Mucosa of descending colon (tissue), 3 donors: ENCODE results near the gene MAP7. TPM values are rescaled to one million over a fixed set of nuclear protein-coding genes. Genes with fewer than 3 reads are reported as not detected.

Experiments
- ATAC-seq: fragments of 200-7000 bp; cut with Tn5 transposase; one replicate; pipeline ENCODE4 v1.9.1; 2020; ENCODE audit warnings: mild to moderate bottlenecking, moderate library complexity
- DNase-seq, 3 donors: peaks; one replicate each; pipeline ENCODE4 v3.0.0-alpha.2; 2020
- H3K36me3 ChIP-seq: fragments of 200-600 bp; one replicate; pipeline ENCODE4 v1.8.0; 2021; ENCODE audit warnings: low read depth, mild to moderate bottlenecking
- H3K4me1 ChIP-seq: fragments of 200-600 bp; one replicate; pipeline ENCODE4 v1.8.0; 2021; ENCODE audit warnings: low read depth, mild to moderate bottlenecking
- H3K4me3 ChIP-seq: fragments of 200-600 bp; one replicate; pipeline ENCODE4 v1.8.0; 2021; ENCODE audit warnings: mild to moderate bottlenecking
- H3K9me3 ChIP-seq: fragments of 200-600 bp; one replicate; pipeline ENCODE4 v1.8.0; 2021; ENCODE audit warnings: mild to moderate bottlenecking
- intact Hi-C, 2 donors: fragments of 100-400 bp; cut with DNase I in 1 of 2; cut with micrococcal nuclease in 1 of 2; formaldehyde crosslinking; loops; one replicate each; pipeline versions ENCODE4 v1.11.0 to v1.11.1; 2022; cut with DNase I, micrococcal nuclease
- total RNA-seq, 3 donors: library from RNA; stranded (reverse); fragmentation: NEBNext Ultra II Directional in 2 of 3; extraction: Animal tissue kit (Norgen Biotek cat#: 25700) in 2 of 3; gene quantifications; one replicate each; pipeline versions ENCODE4 v1.2.1 to v1.2.4, GENCODE V29; 2021 to 2023
- TF ChIP-seq, protein P1 (sequence below): fragments of 200-600 bp; IDR thresholded peaks from one replicate; pipeline ENCODE4 v1.8.0; 2022; ENCODE audit warnings: antibody characterized with exemption, mild to moderate bottlenecking
- donor health status: DM: no; HTN: no; CAD: no; lungs with moderate emphysema.
- donor health status: DM: no; HTN: no; CAD: no.
- donor health status: DM: no; HTN: yes; CAD: no.

The MAP7 gene
- total RNA-seq, 3 donors from 2014 or later: 28.4 to 80.5 (median 68.6) TPM

DNA sequence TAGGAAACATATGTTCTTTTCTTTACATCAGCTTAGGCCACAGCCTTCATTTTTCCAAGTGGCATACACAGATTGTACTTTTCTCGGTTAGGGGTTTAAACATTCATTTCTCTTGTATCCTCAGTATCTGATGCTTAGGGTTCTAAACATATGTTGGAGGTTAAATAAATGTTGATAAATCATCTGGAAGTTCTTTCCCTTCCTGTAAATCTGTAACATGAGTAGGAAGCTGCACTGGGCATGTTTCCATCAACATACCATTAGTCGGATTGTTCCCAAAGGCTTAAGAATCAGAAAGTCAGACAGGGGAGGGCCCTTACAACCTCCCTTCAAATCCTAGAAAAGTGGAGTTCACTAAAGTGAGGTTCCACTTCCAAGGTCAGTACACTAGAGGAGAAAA lies 205.8 kb downstream of the MAP7 start:
- intact Hi-C loops: no loop called here
- TF ChIP-seq, protein P1, sequence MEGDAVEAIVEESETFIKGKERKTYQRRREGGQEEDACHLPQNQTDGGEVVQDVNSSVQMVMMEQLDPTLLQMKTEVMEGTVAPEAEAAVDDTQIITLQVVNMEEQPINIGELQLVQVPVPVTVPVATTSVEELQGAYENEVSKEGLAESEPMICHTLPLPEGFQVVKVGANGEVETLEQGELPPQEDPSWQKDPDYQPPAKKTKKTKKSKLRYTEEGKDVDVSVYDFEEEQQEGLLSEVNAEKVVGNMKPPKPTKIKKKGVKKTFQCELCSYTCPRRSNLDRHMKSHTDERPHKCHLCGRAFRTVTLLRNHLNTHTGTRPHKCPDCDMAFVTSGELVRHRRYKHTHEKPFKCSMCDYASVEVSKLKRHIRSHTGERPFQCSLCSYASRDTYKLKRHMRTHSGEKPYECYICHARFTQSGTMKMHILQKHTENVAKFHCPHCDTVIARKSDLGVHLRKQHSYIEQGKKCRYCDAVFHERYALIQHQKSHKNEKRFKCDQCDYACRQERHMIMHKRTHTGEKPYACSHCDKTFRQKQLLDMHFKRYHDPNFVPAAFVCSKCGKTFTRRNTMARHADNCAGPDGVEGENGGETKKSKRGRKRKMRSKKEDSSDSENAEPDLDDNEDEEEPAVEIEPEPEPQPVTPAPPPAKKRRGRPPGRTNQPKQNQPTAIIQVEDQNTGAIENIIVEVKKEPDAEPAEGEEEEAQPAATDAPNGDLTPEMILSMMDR: no peak
- no peaks in the 10 kb centered on the region for H3K4me1 ChIP-seq
- no peak for DNase-seq
- H3K9me3 ChIP-seq: no peaks in the 10 kb centered on the region
- H3K36me3 ChIP-seq: no peaks in the 10 kb centered on the region
- no peak for ATAC-seq
- no peak overlapping the region for H3K4me3 ChIP-seq

DNA sequence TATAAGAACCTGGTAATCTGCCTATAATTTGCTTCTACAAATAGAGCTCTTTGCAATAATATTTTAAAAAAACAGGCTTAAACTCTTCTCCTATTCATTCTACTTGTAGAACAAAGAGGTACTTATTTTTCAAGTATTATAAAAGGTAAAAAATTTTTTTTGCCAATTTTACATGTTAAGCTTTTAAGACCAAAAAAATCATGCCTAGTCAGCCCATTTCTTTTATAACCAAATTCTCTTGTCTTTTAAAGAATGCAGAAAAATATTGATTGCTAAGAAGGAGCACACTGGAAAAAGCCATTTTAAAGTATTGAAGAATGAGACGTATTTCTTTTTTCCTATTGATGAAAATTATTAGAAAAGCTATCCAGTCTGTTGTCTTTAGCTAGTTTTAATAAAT lies 206.5 kb downstream of the MAP7 start:
- H3K4me3 ChIP-seq: no peak overlapping the region
- no peaks in the 10 kb centered on the region for H3K36me3 ChIP-seq
- no peak for DNase-seq
- TF ChIP-seq, protein P1: no peak
- H3K9me3 ChIP-seq: no peaks in the 10 kb centered on the region
- H3K4me1 ChIP-seq: no peaks in the 10 kb centered on the region
- ATAC-seq: no peak
- intact Hi-C loops: no loop called here

DNA sequence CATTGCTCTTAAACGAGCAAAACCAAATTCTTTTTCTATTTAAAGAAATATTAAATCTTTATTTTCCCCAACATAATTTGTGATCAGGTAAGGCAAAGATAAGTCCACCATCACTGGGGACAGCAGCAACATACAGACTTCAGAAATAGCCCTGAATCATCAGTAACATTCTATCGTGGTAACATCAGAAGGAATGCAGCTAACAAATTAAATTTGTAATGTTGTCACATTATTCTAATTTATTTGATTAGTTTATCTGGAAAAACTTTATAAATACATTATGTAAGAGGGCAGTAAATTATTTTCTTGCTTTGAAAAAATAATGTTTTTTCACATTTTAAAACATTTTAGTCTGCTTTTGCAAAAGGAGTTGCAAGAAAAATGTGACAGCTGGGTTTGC lies 206.9 kb downstream of the MAP7 start:
- Histone ChIP-seq H3K36me3 (no peaks in the 10 kb centered on the region), H3K4me1 (no peaks in the 10 kb centered on the region), H3K9me3 (no peaks in the 10 kb centered on the region), H3K4me3 (no peak overlapping the region)
- no peak for DNase-seq
- intact Hi-C loops: no loop called here
- TF ChIP-seq, protein P1: no peak
- ATAC-seq: no peak

DNA sequence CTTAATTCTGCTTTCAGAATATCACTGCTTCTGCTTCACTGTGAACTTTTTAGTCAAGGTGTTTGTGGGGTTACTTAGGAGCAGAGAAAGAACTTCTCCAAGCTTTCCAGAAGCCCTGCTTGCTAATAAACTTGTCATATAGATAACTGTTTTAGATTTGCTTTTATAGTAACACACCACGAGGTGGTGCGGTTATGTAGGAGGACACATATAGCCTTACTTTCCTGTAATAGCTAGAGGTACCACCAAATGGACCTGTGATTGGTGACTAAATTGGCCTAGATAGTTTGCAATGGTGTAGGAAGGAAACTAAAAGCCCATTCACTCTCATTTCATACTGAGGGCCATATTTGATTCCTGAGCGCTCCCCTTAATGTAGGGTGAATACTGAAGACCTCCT lies 208.3 kb downstream of the MAP7 start:
- peak in 1 of 3 donors; percentile 9 for DNase-seq
- no peak overlapping the region for H3K4me3 ChIP-seq
- no peaks in the 10 kb centered on the region for H3K4me1 ChIP-seq
- no peaks in the 10 kb centered on the region for H3K9me3 ChIP-seq
- TF ChIP-seq, protein P1: no peak
- peak; percentile 21 for ATAC-seq
- H3K36me3 ChIP-seq: no peaks in the 10 kb centered on the region
- intact Hi-C loops: no loop called here

DNA sequence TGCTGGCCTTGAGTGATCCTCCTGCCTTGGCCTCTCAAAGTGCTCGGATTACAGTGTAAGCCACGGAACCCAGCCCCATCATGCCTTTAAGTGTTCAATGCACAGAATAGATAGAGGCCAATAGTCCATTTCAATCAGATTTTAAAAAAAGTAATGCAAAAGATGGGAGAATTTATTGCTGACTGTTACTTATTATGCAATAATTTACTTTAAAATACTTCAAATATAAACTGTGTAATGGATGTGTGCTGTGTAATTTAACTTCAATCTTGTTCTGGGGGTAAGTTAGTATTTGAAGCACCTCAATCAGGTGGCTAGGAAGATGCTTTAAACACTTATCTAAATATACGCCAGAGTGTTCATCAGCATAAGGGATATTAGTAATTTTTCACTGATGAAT lies 208.9 kb downstream of the MAP7 start:
- Histone ChIP-seq H3K9me3 (no peaks in the 10 kb centered on the region), H3K36me3 (no peaks in the 10 kb centered on the region), H3K4me3 (no peak overlapping the region), H3K4me1 (no peaks in the 10 kb centered on the region)
- TF ChIP-seq, protein P1: no peak
- DNase-seq: no peak
- intact Hi-C loops: no loop called here
- no peak for ATAC-seq

DNA sequence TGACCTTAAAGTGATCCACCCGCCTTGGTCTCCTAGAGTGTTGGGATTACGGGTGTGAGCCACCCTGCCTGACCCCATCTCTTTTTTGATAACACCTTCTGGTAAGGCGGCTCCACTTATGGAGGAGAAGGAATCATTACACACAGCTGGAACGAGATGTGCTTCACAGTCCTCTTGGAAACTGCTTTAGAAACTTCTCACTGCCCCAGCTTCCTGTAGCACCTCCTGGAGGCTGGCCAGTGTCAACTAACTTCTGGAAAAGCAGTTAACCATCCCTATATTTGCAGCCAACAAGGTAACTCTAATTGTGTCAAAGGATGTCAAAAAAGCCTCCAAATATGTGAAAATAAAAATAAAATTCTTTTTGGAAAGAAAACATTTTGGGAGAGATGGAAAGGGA lies 211.7 kb downstream of the MAP7 start:
- H3K4me3 ChIP-seq: no peak overlapping the region
- H3K4me1 ChIP-seq: no peaks in the 10 kb centered on the region
- DNase-seq: no peak
- no peaks in the 10 kb centered on the region for H3K36me3 ChIP-seq
- H3K9me3 ChIP-seq: no peaks in the 10 kb centered on the region
- intact Hi-C loops: no loop called here
- peak; percentile 35 for ATAC-seq
- TF ChIP-seq, protein P1: no peak
